ENCODE results near the gene HTRA1.

The HTRA1 gene

DNA sequence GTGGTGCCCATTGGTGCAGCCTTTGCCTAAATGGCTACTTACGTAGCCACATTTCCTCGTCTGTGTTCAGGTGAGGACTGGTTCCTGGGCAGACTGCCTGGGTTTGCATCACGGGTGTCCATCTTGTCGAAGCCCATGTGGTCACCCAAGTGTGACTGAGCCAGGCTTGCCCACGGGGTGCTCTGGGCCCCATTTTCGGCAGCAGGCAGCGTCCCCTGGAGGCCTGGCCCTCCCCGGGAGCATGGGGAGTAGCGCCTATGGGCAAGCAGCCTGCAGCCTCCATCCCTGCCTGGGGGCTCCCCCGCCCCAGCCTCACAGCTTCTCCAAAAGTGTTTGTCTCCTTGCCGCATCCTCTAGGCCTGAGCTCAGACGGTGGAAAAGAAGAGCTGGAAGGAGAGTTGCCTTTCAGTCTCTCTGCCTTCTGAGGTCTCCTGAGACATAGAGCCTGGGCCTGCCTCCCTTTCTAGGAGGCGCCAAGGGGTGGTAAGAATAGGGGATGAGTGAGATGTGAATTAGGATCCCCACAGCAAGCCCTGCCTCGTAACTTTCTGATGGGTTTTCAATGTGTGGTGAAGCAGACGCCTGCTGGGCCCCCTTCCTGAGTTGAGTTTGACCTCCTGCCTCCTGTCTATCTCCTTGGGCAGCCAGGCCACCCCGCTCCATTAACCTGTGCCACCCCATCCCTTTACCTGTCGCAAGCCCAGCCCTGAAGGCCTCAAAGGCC, 42.7 kb downstream of the HTRA1 start:
- TF ChIP-seq FOXP2 (optimal IDR thresholded peaks at IDR 0.05; ENCODE audit: borderline replicate concordance, extremely low read depth, extremely low read length, insufficient read depth), result no peak
- no peak for TF ChIP-seq SIN3A (IDR thresholded peaks at IDR 0.05; ENCODE audit: borderline replicate concordance, insufficient read depth, low read length)
- no peak for TF ChIP-seq TAF1 (IDR thresholded peaks at IDR 0.05; ENCODE audit: borderline replicate concordance, insufficient read depth, low read length)
- no peak for TF ChIP-seq REST (IDR thresholded peaks at IDR 0.05; ENCODE audit: insufficient read depth in 1 of 2, low read depth in 2 of 2, low read length in 2 of 2)
- TF ChIP-seq POLR2AphosphoS5 (IDR thresholded peaks at IDR 0.05; ENCODE audit: low read depth, low read length), result no peak

- TF ChIP-seq TAF1 (IDR thresholded peaks at IDR 0.05; ENCODE audit: borderline replicate concordance, insufficient read depth, low read length) (no peak), POLR2AphosphoS5 (IDR thresholded peaks at IDR 0.05; ENCODE audit: low read depth, low read length) (no peak), SIN3A (IDR thresholded peaks at IDR 0.05; ENCODE audit: borderline replicate concordance, insufficient read depth, low read length) (no peak; the same call in 1 of the 2 replicates), FOXP2 (optimal IDR thresholded peaks at IDR 0.05; ENCODE audit: borderline replicate concordance, extremely low read depth, extremely low read length, insufficient read depth) (peak; percentile 98), REST (IDR thresholded peaks at IDR 0.05; ENCODE audit: insufficient read depth in 1 of 2, low read depth in 2 of 2, low read length in 2 of 2) (no peak; a peak in 1 of 4 replicates)
These were observed 43.2 kb downstream of the HTRA1 start for GRCh38 chr10:122504610-122504950.

DNA sequence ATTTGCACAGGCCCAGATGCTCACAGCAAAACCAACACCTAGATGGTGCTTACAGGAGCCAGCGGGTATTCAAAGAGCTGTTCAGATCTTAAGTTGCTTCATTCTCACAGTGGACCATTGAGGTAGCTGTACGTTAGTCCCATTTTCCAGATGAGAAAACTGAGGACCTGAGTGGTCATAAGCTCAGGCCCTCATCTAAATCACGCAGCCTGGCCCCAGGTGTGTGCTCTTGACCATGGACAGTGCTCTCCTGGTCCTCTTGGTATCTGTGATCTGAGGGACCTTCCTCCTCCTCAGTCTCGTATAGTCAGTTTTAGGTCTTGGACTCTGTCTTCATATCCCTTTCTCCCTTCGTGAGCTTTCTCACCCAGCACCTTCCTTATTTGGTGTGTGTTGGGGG, 43.7 kb downstream of the HTRA1 start:
- TF ChIP-seq POLR2AphosphoS5 (IDR thresholded peaks at IDR 0.05; ENCODE audit: low read depth, low read length) (no peak), REST (IDR thresholded peaks at IDR 0.05; ENCODE audit: insufficient read depth in 1 of 2, low read depth in 2 of 2, low read length in 2 of 2) (peak; percentile 10 to 51; a peak in 2 of 4 replicates), SIN3A (IDR thresholded peaks at IDR 0.05; ENCODE audit: borderline replicate concordance, insufficient read depth, low read length) (no peak), FOXP2 (optimal IDR thresholded peaks at IDR 0.05; ENCODE audit: borderline replicate concordance, extremely low read depth, extremely low read length, insufficient read depth) (no peak), TAF1 (IDR thresholded peaks at IDR 0.05; ENCODE audit: borderline replicate concordance, insufficient read depth, low read length) (no peak)

- TF ChIP-seq FOXP2 (optimal IDR thresholded peaks at IDR 0.05; ENCODE audit: borderline replicate concordance, extremely low read depth, extremely low read length, insufficient read depth) (no peak), TAF1 (IDR thresholded peaks at IDR 0.05; ENCODE audit: borderline replicate concordance, insufficient read depth, low read length) (no peak), REST (IDR thresholded peaks at IDR 0.05; ENCODE audit: insufficient read depth in 1 of 2, low read depth in 2 of 2, low read length in 2 of 2) (no peak), POLR2AphosphoS5 (IDR thresholded peaks at IDR 0.05; ENCODE audit: low read depth, low read length) (no peak), SIN3A (IDR thresholded peaks at IDR 0.05; ENCODE audit: borderline replicate concordance, insufficient read depth, low read length) (no peak)
These were observed 44.7 kb downstream of the HTRA1 start for GRCh38 chr10:122505885-122506645.

All from PFSK-1 (cell line).